GM18861 (cell line): ENCODE measurements around the gene KRTAP1-5.
"Not testable (repeated sequence)": the region's sequence is repeated elsewhere in the genome, so short reads cannot be mapped to it uniquely, and the experiment has no call there.

Experiments used
- ATAC-seq: cut with Tn5 transposase; IDR thresholded peaks from one replicate; pipeline ENCODE4 v1.9.1; 2021; ENCODE audit not compliant: unreplicated experiment

Gene KRTAP1-5

DNA sequence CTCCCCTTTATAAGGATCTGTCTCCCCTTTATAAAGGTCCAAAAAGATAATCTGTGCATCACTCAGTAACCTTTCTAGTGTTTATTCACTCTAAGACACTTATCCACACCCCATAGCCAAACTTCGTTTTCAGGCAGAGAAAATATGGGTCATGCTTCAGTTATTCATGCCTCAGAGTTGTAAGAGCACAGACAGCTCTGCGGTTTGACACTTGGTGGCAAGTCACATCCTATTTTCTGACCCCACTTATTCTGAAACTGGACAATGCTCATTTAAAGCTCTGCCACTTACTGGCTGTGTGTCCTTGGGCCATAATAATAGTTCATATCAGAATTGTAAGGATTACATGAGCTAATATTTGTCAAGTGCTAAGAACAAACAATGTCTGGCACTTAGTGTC lies 22.1 kb upstream of the KRTAP1-5 start:
- no peak for ATAC-seq

DNA sequence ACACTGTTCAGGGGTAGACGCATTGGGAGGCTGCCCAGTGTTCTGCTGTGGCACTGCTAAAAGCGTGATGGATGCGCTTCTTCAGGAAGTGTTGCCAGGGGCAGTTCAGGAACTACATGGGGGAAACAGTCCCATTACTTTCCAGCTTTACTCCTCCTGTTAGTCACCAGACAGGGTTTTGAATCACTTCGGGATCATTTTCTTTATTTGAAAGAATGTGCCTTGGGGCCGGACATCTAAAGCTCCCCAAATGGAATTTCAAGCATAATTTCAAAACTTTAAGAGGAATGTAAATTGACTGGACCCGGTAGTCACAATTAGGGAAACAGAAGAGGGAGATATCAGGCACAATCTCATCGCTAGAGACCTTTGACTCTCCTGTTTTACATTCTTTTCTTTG lies 21.4 kb upstream of the KRTAP1-5 start:
- no peak for ATAC-seq

DNA sequence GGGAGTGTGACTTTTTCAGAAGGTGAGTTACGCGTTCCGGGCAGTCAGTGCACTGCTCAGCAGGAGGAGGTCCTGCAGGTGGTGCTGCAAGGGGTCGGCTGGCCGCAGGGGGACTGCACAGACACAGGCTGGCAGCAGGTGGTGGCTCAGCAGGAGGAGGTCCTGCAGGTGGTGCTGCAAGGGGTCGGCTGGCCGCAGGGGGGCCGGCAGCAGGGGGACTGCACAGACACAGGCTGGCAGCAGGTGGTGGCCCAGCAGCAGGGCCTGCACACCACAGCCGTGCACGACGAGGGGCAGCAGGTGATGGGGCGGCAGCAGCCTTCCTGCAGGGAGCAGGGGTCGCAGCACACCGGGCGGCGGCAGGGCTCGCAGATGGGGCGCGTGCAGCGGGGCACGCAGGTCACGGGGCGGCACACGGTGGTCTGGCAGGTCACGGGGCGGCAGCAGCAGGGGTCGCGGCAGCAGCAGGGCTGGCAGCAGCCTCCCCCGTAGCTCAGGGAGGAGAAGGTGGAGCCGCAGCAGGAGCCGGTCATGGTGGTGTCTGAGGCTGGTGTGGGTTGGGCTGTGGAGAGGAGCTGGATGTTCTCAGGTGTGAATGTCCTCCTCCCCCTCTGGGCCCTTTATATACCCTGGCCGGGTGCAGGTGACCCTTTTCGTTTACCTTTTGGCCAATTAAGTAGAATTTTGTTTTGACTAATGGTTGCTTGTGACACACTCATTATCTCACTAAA lies 19.9 kb upstream of the KRTAP1-5 start, which contains the start of gene KRTAP2-1:
TSS of gene KRTAP2-1 (minus strand) at position 582 of the 731 bp plus-strand sequence. CDS start at position 533, 49 bp downstream.
- not testable (repeated sequence) for ATAC-seq

DNA sequence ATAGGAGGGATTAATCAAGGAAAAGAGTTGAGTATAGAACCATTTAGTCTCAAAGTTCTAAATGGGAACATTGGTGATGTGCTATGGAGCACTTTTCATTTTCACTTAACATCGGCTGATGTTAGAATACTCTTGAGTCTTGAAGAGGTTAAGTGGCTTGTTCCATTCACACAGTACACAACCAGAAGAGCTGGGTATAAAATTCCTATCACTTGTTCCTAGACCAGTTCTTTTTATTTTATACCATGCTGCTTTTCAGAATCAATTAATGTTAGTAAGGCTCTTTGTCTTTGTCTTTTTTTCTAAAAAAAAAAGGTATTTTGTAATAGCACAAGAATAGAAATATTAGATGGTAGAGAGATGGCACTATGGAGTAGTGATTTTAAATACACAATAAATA lies 15.9 kb upstream of the KRTAP1-5 start:
- ATAC-seq: no peak

DNA sequence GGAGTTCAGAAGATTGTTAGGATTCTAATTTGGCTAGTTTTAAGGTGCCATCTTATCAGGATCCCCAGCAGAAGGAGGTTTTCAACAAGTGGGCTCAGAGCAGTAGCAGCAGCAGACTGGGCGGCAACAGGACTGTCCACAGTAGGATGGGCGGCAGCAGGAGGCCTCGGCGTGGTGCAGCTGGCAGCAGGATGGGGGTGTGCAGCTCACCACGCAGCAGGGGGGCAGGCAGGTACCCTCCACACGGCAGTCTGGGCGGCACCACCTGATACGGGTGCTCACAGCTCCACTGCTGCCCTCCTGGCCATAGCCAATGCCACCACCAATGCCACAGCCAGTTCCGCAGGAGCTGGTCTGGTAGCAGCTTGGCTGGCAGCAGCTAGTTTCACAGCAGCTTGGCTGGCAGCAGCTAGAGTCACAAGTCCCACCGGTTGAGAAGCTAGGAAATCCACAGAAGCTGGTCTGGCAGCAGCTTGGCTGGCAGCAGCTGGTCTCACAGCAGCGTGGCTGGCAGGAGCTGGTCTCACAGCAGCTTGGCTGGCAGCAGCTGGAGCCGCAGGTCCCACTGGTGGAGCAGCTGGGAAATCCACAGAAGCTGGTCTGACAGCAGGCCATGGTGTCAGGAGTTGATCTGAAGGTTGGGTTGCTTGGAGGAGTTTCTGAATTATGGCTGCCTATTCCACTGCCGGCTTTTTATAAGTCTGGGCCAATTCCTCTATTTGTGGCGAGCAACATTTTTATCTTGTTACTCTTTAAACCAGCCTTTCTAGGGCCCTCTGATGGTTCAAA lies 14.0 kb upstream of the KRTAP1-5 start, which contains the start of gene KRTAP1-1:
TSS of gene KRTAP1-1 (minus strand) at position 668 of the 789 bp plus-strand sequence. CDS start at position 615, 53 bp downstream.
- not testable (repeated sequence) for ATAC-seq

DNA sequence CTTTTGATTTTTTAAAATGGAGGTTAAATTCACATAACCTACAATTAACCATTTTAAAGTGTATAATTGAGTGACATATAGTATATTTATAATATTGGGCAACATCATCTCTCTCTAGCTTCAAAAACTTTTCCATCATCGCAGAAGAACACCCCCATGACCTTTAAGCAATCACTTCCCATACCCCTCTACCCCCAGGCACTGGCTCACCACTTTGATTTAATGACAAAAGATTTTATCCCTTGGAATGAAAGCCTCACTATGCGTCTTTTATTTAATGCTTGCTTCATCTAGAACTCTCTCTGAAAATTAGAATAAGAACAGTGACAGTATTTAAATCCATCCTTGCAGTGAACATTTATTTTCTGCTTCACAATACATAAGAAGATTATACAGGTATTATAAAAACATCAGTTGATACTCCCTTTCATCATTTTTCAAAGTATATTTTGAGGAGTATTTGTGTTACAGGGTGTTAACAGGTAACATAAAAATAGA lies 10.9 kb upstream of the KRTAP1-5 start:
- ATAC-seq: no peak

DNA sequence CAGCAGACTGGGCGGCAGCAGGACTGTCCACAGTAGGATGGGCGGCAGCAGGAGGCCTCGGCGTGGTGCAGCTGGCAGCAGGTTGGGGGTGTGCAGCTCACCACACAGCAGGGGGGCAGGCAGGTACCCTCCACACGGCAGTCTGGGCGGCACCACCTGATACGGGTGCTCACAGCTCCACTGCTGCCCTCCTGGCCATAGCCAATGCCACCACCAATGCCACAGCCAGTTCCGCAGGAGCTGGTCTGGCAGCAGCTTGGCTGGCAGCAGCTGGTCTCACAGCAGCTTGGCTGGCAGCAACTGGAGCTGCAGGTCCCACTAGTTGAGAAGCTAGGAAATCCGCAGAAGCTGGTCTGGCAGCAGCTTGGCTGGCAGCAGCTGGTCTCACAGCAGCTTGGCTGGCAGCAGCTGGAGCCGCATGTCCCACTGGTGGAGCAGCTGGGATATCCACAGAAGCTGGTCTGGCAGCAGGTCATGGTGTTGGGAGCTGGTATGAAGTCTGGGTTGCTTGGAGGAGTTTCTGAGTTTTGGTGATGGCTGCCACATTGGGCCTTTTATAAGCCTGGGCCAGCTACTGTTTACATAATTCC lies 7.4 kb upstream of the KRTAP1-5 start, which contains the start of gene KRTAP1-3:
TSS of gene KRTAP1-3 (minus strand) at position 529 of the 590 bp plus-strand sequence. CDS start at position 476, 53 bp downstream.
- ATAC-seq: not testable (repeated sequence)

DNA sequence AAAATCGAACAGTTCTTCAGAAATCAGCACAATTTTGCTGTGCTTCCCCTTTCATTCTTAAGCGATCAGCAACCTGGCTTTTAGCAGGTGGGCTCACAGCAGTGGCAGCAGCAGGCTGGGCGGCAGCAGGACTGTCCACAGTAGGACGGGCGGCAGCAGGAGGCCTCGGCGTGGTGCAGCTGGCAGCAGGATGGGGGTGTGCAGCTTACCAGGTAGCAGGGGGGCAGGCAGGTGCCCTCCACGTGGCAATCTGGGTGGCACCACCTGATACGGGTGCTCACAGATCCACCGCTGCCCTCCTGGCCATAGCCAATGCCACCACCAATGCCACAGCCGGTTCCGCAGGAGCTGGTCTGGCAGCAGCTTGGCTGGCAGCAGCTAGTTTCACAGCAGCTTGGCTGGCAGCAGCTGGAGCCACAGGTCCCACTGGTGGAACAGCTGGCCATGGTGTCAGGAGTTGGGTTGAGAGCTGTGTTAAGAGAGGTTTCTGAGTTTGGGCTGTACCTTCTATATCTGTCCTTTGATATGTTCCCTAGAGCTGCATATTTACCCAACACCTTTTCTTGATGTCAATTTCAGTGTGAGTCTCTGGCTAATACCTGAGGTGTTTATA lies 2.7 kb upstream of the KRTAP1-5 start, which contains the start of gene KRTAP1-4:
TSS of gene KRTAP1-4 (minus strand) at position 563 of the 613 bp plus-strand sequence. CDS start at position 446, 117 bp downstream.
- no peak for ATAC-seq

DNA sequence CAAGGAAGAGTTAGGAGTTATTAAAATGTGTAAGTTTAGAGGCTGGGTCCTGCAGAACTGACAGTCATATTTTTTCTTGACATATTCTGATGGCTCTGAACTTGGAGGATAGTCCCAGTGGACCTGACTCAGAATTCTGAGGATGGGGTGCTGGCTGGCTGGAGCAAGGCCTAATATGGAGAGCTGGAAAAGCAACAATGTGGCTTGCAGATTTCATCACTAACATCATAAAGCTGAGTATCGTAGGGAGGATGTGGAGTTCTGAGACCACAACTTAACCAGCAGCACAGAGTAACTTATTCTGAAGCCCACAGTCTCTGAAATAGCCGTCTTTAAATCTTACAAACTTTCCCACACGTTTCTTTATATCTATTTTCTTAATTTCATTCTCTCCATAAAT lies 2.3 kb downstream of the KRTAP1-5 start:
- no peak for ATAC-seq

DNA sequence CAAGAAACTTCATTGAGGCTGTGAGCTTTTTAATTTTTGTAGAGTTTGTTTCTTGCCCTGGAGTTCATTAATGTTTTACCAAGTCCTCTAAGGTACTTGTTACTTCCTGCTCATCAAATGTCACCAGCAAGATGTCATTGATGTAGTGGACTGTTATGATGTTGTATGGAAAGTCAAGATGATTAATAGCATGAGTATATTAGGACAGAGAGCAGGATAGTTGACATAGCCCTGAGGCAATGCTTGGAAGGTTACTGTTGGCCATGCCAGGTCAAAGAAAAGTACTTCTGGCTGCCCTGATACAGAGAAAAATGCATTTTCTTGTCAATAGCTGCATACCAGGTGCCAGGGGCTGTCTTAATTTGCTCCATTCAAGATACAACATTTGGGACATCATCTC lies 6.7 kb downstream of the KRTAP1-5 start:
- no peak for ATAC-seq

DNA sequence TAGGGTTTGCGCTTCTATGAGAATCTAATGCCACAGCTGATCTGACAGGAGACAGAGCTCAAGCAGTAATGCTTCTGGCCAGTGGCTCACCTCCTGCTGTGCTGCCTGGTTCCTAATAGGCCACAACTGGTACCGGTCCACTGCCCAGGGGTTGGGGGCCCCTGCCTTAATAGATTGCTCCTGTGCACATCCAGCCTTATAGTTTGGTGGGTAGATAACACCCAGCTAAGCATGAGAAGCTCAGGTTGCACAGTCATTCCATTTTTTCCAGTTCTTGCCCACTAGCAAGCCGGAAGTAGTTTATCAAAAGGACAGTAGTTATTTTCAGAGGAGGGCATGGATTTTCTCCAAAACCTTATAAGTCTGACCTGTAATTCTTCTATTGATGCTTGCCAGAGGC lies 7.6 kb downstream of the KRTAP1-5 start:
- no peak for ATAC-seq

DNA sequence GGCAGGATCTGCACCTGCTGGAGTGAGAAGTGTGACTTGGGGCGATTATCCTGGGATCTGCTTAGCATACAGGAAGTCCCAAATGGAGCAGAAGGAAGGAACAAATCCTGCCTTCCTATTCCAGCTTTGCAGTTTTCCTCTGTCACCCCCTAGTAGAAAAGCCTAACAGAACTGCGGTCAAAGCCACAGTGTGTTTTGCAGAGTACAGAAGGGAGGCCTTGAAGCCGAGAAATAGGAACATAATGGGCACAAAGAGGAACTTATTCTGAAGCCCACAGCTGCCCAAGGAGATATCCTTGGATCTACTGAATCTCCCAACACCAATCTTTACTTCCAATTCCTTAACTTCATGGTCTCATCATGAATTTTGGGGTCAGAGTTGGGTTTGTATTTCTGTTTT lies 8.5 kb downstream of the KRTAP1-5 start:
- ATAC-seq: no peak

DNA sequence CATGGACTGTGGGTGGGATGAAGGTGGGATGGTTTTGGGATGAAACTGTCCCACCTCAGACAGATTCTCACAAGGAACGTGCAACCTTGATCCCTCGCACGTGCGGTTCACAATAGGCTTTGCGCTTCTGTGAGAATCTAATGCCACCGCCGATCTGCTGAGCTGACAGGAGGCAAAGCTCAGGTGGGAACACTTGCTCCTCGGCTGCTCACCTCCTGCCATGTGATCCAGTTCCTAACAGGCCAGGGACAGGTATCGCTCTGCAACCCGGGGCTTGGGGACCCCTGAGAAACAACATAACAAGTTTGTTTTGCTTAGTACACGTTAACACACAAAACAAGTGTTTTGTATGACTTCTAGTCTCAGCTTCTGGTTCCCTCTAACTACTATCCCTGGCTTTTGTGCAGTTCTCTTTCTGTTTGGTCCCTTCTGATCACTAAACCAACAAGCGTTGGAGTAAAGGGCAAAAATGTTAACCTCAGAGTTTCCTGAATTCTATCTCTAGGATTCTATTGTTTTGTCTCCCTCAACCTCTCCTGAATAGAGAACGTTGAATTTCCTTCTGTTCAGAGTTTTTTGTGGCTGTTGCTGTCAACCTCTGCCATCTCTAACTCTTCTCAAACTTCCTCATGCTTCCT lies 10.3 kb downstream of the KRTAP1-5 start:
- no peak for ATAC-seq

DNA sequence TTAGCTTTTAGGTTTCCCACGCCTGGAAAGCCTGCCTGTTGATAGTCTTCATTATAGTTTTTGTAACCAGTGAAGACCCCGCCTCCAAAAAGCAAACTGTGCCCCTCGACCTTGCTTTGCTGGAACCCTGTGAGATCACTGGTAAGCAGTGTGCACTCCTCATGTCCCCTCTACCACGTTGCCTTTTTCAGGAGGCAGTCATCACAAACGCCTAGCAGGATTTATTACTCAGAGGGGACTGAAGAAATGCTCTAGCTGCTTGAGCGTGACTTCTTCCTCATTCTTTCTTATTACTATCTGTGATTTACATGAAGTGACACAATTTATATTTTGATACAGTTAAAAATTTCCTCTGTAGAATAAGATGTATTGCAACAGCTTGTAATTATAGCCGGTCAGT lies 11.6 kb downstream of the KRTAP1-5 start:
- ATAC-seq: no peak

DNA sequence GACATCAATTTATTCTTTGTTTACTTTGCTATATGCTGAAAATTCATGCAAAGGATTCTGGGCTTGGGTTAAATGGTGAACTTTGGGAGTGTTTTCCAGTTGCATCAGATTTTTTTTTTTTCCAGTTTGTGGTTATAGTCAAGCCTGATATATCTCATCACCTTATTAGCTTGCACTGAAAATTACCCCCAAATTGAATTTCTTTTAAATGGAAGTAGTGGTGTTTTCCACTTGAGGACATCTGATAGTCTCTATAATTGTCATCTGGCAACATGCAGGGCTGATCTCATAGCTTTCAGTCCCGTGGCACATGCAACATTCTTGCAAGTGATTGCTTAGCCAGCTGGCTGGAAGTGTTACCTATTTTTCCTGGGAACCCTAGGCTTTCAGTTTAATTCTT lies 13.4 kb downstream of the KRTAP1-5 start:
- ATAC-seq: no peak

DNA sequence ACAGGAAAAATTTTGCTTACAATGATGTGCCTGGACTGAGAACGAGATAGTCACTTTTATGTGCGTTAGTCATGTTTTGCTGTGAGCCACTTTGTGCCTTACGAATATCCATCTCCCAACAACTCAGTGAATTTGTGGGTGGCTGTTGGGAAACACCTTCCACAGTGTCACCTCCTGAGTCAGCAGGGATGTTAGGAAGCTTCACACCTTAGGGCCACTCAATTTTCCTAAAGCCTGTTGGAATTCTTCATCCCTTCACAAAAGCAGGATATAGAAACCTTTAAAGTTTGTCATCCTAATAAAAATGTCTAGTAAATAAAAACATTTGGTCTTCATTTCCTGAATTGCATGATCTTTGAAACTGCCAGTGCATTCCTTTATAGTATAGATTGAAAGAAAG lies 13.8 kb downstream of the KRTAP1-5 start:
- no peak for ATAC-seq

DNA sequence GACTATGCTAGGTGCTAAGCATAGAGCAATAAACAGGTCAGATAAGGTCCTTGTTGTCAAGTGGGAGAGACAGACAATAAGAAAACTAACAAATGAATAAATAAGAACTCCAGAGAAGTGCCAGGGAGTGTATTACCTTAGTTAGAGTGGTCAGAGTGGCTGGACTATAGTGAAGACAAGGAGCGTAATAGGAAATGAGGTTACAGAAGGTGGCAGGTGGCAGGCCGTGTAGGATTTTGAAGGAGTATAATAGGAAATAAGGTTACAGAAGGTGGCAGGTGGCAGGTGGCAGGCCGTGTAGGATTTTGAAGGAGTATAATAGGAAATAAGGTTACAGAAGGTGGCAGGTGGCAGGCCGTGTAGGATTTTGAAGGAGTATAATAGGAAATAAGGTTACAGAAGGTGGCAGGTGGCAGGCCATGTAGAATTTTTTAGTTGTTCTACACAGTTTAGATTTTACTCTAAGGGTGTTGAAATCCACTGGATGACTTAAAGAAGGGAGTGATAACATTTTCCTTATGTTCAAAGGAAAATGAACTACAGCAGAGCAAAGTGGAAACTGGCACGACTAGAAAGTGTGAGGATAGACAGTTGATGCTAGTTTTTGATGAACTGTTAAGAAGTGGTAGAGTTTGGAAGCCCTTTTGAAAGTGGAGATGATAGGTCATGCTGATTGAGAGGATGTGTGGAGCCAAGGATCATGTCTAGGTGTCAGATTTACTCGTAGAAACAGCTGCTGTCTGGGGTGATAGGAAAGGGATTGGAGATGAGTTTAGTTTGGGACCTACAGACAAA lies 14.5 kb downstream of the KRTAP1-5 start:
- ATAC-seq: no peak

DNA sequence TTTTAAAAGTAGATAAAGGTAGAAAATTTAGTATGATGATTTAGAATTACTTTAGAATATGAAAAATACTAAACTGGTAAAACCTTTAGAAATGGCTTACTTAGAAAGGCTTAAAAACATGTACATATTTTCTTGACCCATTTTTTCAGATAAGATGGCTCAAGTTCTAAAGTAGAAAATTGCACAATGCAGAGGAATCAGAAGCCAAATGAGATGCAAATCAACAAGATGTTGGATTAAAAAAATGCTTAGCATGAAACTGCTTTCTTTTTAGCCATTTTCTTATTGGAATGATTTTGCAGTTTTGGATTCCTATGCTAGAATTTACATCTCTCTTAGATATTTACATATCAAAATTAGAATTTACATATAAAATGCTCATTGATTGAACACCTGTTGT lies 16.6 kb downstream of the KRTAP1-5 start:
- no peak for ATAC-seq

DNA sequence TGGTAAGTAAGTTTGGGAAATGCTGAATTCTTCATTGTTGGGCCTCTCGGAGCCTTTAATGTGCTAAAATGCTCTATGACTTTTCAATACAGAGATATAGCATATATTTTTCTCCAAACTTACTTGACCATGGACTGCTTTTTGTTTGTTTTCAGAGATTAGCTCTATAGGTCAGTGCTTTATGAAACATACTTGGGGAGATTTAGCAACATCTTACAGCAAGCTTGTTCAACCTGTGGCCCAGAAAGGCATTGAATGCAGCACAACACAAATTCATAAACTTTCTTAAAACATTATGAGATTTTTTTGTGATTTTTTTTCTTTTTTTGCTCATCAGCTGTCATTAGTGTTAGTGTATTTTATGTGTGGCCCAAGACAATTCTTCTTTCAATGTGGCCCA lies 17.1 kb downstream of the KRTAP1-5 start:
- no peak for ATAC-seq
